Thymus (tissue), 11 donors: ENCODE results near the gene CCL1. TPM values are rescaled to one million over a fixed set of nuclear protein-coding genes. Genes with fewer than 3 reads are reported as not detected.

Source experiments
- DNase-seq, 9 donors: peaks; one replicate each; pipeline ENCODE4 v3.0.0-alpha.2; 2013; ENCODE audit warnings: low spot score in 9 of 9, low read depth in 6 of 9, missing footprints in 1 of 9
- H3K27ac ChIP-seq, 2 donors: one replicate each; pipeline ENCODE4 v1.5.1; 2013; ENCODE audit warnings: control low read depth in 1 of 2, low read depth in 1 of 2, low read length in 1 of 2, mild to moderate bottlenecking in 1 of 2, moderate library complexity in 1 of 2
- H3K27me3 ChIP-seq, 2 donors: one replicate each; pipeline ENCODE4 v1.5.1; 2013; ENCODE audit warnings: low read length in 1 of 2; ENCODE audit not compliant: control insufficient read depth in 2 of 2, insufficient read depth in 1 of 2
- H3K36me3 ChIP-seq, 2 donors: one replicate each; pipeline ENCODE4 v1.5.1; 2013; ENCODE audit warnings: low read length in 1 of 2, mild to moderate bottlenecking in 1 of 2, moderate library complexity in 1 of 2; ENCODE audit not compliant: control insufficient read depth in 2 of 2, insufficient read depth in 2 of 2
- H3K4me1 ChIP-seq, 2 donors: one replicate each; pipeline ENCODE4 v1.5.1; 2013; ENCODE audit warnings: low read length in 2 of 2; ENCODE audit not compliant: control insufficient read depth in 2 of 2, insufficient read depth in 2 of 2
- H3K4me3 ChIP-seq, 2 donors: one replicate each; pipeline ENCODE4 v1.5.1; 2013; ENCODE audit warnings: low read length in 2 of 2, control low read depth in 1 of 2, mild to moderate bottlenecking in 1 of 2
- H3K9me3 ChIP-seq, 2 donors: one replicate each; pipeline ENCODE4 v1.5.1; 2013; ENCODE audit warnings: low read length in 1 of 2, mild to moderate bottlenecking in 1 of 2; ENCODE audit not compliant: control insufficient read depth in 2 of 2, insufficient read depth in 1 of 2
- WGBS: extraction: QIAGEN DNeasy Blood & Tissue Kit; methylation state at CpG from one replicate; pipeline ENCODE4 v1.1.7; 2013; 5-methylcytosine and 5-hydroxymethylcytosine counted together
- polyA plus RNA-seq: library from polyadenylated mRNA; stranded (reverse); fragments of 200-250 nt; gene quantifications from one replicate; pipeline ENCODE4 v1.2.3, GENCODE V29; 2013
- total RNA-seq: library from RNA; stranded (reverse); fragments of 120-200 nt; gene quantifications from one replicate; pipeline ENCODE4 v1.2.4, GENCODE V29; 2013
- donor health status: healthy.

Gene CCL1
- total and polyA plus RNA-seq, 2 donors = 0.71 to 6.2 TPM

GRCh38 chr17:34386343-34386696 lies 23.3 kb upstream of the CCL1 start:
- Histone ChIP-seq H3K4me3 (no peak overlapping the region), H3K9me3 (no peaks in the 10 kb centered on the region), H3K4me1 (peaks cover 2 to 30% of the 10 kb centered on the region in 2 donors), H3K27ac (no peak overlapping the region), H3K36me3 (no peaks in the 10 kb centered on the region), H3K27me3 (no peaks in the 10 kb centered on the region)
- 97% methylated on average over 5 of the region's 5 CpGs for WGBS
- DNase-seq = no peak

GRCh38 chr17:34384822-34385605 lies 22.0 kb upstream of the CCL1 start:
- no peak overlapping the region for H3K4me3 ChIP-seq
- H3K9me3 ChIP-seq = no peaks in the 10 kb centered on the region
- DNase-seq = no peak
- H3K27ac ChIP-seq = no peak overlapping the region
- no peaks in the 10 kb centered on the region for H3K27me3 ChIP-seq
- WGBS = 79% methylated on average over 9 of the region's 9 CpGs
- H3K4me1 ChIP-seq = peaks cover 2 to 30% of the 10 kb centered on the region in 2 donors
- H3K36me3 ChIP-seq = no peaks in the 10 kb centered on the region

GRCh38 chr17:34384271-34384670 lies 21.2 kb upstream of the CCL1 start:
- Histone ChIP-seq H3K4me1 (peaks cover 2 to 27% of the 10 kb centered on the region in 2 donors), H3K27me3 (no peaks in the 10 kb centered on the region), H3K9me3 (no peaks in the 10 kb centered on the region), H3K36me3 (no peaks in the 10 kb centered on the region), H3K4me3 (no peak overlapping the region), H3K27ac (no peak overlapping the region)
- 98% methylated on average over 1 of the region's 1 CpG for WGBS
- DNase-seq = no peak

- no peak for DNase-seq
- H3K27me3 ChIP-seq = no peaks in the 10 kb centered on the region
- peaks cover 2 to 24% of the 10 kb centered on the region in 2 donors for H3K4me1 ChIP-seq
- H3K36me3 ChIP-seq = no peaks in the 10 kb centered on the region
- H3K9me3 ChIP-seq = no peaks in the 10 kb centered on the region
- H3K4me3 ChIP-seq = no peak overlapping the region
- no peak overlapping the region for H3K27ac ChIP-seq
- WGBS = 95% methylated on average over 3 of the region's 3 CpGs
These were observed 20.2 kb upstream of the CCL1 start for GRCh38 chr17:34383216-34383615.

DNA sequence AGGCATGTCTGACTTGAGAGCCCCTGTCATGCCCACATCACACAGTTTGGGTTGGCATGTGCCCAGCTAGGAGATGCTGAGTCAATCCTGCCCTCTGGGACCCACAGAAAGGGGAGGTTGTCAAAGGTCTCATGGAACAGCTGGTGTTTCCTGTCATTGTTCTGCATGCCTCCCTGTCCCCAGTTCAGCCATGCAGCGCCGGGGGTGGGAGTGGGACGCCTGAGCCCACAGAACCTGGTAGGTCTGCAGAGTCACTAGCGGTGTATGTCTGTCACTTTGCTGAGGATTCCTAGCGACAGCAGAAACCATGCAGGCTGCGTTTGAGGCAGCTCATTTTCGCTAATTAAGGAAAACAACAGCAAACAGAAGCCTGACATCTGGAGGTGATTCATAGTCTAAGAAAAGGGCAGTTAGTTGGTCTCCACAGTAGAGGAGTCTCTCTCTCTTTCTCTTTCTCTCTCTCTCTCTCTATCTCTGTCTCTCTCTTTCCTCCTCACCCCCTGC lies 19.6 kb upstream of the CCL1 start:
- peak overlapping the region in 1 of 2 donors; percentile 20 for H3K27ac ChIP-seq
- peaks cover 2 to 23% of the 10 kb centered on the region in 2 donors for H3K4me1 ChIP-seq
- no peaks in the 10 kb centered on the region for H3K27me3 ChIP-seq
- H3K36me3 ChIP-seq = no peaks in the 10 kb centered on the region
- DNase-seq = peak in 2 of 9 donors; percentile 23 to 55
- no peak overlapping the region for H3K4me3 ChIP-seq
- 2% methylated on average over 7 of the region's 7 CpGs for WGBS
- no peaks in the 10 kb centered on the region for H3K9me3 ChIP-seq

DNA sequence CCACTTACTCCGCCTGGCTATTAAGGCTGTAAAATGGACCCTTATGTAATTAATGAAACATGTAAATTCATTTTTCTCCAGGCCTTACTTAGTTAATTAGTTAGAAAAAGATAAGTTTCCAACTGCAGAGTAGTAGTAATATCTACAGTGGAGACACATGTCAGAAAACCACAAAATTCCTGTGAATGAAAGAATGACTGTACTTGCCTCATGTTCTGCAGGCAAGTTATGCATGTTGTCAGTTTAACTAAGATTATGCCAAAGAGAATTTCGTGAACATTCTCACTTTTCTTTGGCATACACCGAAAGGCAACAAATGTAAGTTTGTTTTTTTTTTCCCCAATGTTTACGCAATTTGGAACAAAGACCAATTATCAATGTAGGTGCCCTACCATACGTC lies 16.8 kb upstream of the CCL1 start:
- Histone ChIP-seq H3K4me1 (peaks cover 5 to 18% of the 10 kb centered on the region in 2 donors), H3K27me3 (no peaks in the 10 kb centered on the region)
- 93% methylated on average over 5 of the region's 5 CpGs for WGBS

GRCh38 chr17:34378664-34379101 lies 15.7 kb upstream of the CCL1 start:
- DNase-seq = peak in 1 of 9 donors; percentile 53
- Histone ChIP-seq H3K4me1 (peaks cover 5 to 18% of the 10 kb centered on the region in 2 donors), H3K27ac (no peak overlapping the region), H3K27me3 (no peaks in the 10 kb centered on the region), H3K36me3 (no peaks in the 10 kb centered on the region), H3K9me3 (no peaks in the 10 kb centered on the region), H3K4me3 (no peak overlapping the region)
- WGBS = 1% methylated on average over 6 of the region's 6 CpGs

More for the DNA sequence above, 16.8 kb upstream of the CCL1 start:
- Histone ChIP-seq H3K27ac (no peak overlapping the region), H3K9me3 (no peaks in the 10 kb centered on the region), H3K4me3 (no peak overlapping the region), H3K36me3 (no peaks in the 10 kb centered on the region)
- no peak for DNase-seq

DNA sequence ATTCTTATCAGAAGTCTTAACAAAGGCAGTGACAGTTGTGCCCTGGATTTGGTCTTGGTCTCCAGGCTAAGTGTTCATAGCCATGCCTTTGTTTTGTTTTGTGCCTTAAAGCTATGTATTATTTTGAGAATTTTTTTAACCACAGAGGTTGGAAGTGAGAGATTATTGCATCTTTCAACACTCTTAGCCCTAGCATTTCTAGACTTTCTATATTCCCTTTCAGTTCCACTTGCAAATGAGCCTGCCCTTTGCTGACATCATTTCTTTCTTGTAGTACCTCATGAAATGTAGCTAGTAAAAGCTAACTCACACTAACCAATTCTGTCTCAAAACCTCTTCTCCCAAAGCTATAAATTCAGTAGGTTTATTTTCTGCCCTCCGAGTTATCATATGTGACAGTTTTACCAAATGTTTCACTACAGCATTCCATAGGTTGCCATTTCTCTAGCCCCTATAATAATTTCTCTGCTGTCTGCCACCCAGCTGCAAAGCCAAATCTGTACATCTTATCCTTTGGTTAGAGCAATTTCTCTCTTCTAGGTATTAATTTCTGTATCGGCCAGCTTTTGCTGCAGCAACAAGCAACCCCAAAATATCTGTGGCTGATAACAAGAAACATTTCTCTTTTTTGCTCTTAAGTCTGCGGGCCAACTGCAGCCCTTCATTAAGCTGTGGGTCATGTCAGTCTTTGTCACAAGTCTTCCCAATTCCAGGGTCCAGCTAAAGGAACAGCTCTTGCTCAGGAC lies 14.2 kb upstream of the CCL1 start:
- 96% methylated on average over 3 of the region's 3 CpGs for WGBS
- Histone ChIP-seq H3K4me1 (peaks cover 3 to 5% of the 10 kb centered on the region in 2 donors), H3K4me3 (no peak overlapping the region), H3K27me3 (no peaks in the 10 kb centered on the region), H3K27ac (no peak overlapping the region), H3K9me3 (no peaks in the 10 kb centered on the region), H3K36me3 (no peaks in the 10 kb centered on the region)
- DNase-seq = no peak

DNA sequence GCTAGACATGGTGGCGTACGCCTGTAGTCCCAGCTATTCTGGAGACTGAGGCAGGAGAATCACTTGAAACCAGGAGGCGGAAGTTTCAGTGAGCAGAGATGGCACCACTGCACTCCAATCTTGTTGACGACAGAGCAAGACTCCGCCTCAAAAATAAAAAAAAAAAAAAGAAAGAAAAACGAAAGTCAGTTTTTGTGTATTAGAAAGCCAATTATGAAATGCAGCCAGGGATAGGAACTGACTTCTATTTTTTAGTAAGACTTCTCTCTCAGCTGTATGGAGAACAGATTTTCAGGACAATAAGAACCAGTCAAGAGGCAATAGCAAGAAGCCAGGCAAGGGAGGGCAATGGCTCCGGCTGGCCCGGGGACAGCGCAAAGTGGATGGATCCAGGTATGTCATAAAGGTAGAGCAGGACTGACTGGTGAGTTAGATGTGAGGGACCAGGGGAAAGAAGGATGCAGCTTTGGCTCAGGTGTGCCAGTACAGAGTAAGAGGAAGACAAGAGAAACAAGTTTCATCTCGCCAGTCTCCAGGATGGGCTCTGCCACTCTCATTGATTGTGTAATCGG lies 12.5 kb upstream of the CCL1 start:
- no peaks in the 10 kb centered on the region for H3K9me3 ChIP-seq
- H3K4me1 ChIP-seq = peaks cover 16 to 19% of the 10 kb centered on the region in 2 donors
- no peaks in the 10 kb centered on the region for H3K36me3 ChIP-seq
- no peak for DNase-seq
- H3K27ac ChIP-seq = no peak overlapping the region
- 97% methylated on average over 11 of the region's 11 CpGs for WGBS
- no peaks in the 10 kb centered on the region for H3K27me3 ChIP-seq
- no peak overlapping the region for H3K4me3 ChIP-seq
